ENCODE measurements around the gene BTBD2. TPM values are rescaled to one million over a fixed set of nuclear protein-coding genes. Genes with fewer than 3 reads are reported as not detected.
"Not testable (repeated sequence)": the region's sequence is repeated elsewhere in the genome, so short reads cannot be mapped to it uniquely, and the experiment has no call there.

Gene BTBD2
- total RNA-seq, 1 donor from 2014 or later, result 82.3 TPM

DNA sequence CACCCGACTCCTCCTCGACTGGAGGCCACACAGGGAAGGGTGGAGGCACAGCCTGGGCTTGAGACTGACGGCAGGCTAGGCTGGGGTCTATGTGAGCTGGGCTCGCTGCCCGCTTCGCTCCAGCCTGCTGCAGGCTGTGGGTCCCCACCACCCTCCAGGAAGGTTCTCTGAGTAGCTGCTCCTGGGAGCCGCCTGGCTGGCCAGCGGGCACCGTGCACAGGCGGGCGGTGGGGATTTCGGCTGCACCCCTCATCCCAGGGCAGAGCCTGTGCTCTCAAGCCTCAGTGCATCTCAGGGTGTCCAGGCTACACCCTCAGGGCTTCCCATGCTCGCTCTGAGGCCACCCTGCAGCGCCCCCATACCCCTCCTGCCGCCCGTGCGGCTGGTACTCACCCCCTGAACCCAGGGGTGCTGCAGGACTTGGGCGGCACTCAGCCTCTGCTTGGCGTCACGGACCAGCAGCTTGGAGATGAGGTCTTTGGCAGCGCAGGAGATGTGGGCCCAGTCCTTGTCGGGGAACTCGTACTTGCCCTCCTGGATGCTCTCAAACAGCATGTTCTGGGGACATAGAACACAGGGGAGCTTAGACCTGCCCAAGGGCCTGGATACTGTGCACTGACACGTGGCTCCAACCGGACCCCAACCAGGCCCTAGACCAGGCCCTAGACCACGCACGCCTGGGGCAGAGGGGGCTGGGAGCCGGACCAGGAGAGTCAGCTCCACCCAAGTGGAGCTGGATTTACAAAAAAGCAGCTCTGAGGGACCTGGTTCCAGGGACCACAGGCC lies 25.3 kb upstream of the BTBD2 start:
- DNase-seq (ENCODE audit: extremely low read depth, low read depth, low spot score), result no peak

- DNase-seq (ENCODE audit: extremely low read depth, low read depth, low spot score), result no peak
Measured at GRCh38 chr19:2039959-2040646, 24.6 kb upstream of the BTBD2 start.

- no peak for DNase-seq (ENCODE audit: extremely low read depth, low read depth, low spot score)
Measured at GRCh38 chr19:2039089-2039958, 23.8 kb upstream of the BTBD2 start.

GRCh38 chr19:2038284-2039088 lies 23.0 kb upstream of the BTBD2 start:
- DNase-seq (ENCODE audit: extremely low read depth, low read depth, low spot score), result no peak

DNA sequence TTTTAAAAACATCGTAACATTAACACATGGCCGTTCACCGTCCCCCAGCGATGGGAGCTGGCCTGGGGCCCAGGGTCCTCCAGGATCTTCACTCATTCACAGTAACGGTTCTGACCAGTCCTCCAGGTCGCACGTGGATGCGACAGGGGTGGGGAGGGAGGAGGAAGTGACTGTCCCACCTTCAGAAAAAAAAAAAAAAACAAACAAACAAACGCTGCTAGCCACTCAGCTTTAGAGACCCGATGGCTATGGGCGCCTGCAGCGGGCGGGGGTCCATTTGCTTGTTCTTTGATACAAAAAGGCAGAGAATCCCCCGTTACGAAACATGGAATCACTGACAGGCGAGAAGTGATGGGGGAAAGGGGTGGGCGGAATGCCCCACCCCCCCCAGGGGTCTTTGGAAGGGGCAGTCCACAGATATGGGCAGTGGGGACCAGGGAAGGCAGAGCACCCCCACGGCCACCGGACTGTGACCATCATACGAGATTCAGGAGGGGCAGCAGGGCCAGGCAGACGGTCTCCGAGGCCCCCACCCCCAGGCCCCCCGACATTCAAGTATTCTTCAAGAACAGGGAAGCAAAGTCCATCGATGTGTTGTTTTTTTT lies 22.2 kb upstream of the BTBD2 start:
- DNase-seq (ENCODE audit: extremely low read depth, low read depth, low spot score), result no peak

DNA sequence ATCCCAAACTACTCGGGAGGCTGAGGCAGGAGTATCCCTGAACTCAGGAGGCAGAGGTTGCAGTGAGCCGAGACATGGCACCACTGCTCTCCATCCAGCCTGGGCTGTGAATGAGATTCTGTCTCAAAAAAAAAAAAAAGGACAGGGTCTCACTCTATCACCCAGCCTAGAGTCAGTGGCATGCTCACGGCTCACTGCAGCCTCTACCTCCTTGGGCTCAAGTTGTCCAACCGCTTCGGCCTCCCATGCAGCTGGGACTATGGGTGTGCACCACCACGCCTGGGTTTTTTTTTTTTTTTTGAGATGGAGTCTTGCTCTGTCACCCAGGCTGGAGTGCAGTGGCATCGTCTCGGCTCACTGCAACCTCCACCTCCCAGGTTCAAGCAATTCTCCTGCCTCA lies 20.9 kb upstream of the BTBD2 start:
- DNase-seq (ENCODE audit: extremely low read depth, low read depth, low spot score), result no peak

DNA sequence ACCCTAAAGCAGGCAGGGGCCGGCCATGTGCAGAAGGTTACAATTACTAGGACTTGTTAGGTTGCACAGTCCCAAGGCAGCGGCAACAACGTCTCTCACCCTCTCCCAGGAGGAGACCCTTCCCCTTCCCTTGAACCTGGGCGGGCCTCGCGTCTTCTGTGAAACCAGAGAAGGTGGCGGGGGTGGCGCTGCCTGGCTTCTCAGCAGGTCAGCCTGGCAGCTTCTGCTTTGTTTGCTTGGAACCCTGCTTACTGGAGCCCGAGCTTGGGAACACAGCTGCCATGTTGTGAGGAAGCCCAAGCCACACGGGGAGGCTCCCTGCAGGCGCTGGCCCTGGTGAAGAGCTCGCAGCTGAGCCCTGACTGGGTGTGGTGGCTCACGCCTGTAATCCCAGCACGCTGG lies 20.1 kb upstream of the BTBD2 start:
- no peak for DNase-seq (ENCODE audit: extremely low read depth, low read depth, low spot score)

DNA sequence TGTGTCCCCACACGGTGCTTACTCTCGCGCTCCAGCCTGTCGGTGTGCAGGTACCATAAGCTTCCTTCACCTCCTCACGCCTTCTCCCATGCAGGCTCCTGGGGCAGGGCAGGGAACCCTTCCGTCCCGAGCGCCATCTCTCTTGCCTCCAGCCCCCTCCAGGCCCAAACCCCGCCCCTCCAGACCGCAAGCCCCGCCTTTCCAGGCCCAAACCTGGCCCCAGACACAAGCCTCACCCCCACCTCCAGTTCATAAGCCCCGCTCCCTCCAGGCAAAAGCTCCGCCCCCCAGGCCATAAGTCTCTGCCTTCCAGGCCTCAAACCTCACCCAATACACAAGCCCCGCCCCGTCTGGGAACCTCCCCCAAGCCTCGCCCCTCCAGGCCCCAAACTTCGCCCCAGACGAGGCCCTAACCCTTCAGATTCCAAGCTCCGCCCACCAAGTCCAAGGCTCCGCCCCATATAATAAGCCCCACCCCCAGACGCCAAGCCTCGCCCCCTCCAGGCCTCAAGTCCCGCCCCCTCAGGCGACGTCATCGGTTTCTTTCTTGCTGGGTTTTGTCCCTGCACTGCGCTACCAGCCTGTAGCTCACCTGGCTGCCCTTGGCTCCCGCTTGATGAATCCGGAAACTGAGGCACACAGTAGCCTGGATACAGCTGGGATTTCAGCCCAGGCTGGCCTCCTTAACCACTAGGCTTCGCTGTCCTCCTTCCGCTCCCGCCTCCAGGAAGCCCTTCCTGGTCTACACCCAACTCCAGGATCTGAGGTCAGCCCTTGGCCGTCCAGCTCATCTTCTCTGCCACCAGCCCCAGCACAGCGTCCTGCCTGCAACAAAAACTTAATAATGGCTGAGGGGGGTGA lies 19.4 kb upstream of the BTBD2 start:
- DNase-seq (ENCODE audit: extremely low read depth, low read depth, low spot score), result no peak

DNA sequence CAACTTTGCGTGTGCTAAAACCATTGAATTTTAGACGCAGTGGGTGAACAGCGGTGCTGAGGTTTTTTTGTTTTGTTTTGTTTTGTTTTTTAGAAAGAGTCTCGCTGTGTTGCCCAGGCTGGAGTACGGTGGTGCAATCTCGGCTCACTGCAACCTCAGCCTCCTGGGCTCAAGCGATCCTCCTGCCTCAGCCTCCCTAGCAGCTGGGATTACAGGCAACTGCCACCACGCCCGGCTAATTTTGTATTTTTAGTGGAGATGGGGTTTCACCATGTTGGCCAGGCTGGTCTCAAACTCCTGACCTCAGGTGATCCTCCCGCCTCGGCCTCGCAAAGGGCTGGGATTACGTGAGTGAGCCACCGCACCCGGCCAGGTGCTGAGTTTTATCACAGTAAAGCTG lies 18.7 kb upstream of the BTBD2 start:
- DNase-seq (ENCODE audit: extremely low read depth, low read depth, low spot score), result not testable (repeated sequence)

GRCh38 chr19:2033825-2034159 lies 18.3 kb upstream of the BTBD2 start:
- no peak for DNase-seq (ENCODE audit: extremely low read depth, low read depth, low spot score)

GRCh38 chr19:2033115-2033824 lies 17.8 kb upstream of the BTBD2 start:
- no peak for DNase-seq (ENCODE audit: extremely low read depth, low read depth, low spot score)

- no peak for DNase-seq (ENCODE audit: extremely low read depth, low read depth, low spot score)
Measured at GRCh38 chr19:2032296-2032941, 16.9 kb upstream of the BTBD2 start.

DNA sequence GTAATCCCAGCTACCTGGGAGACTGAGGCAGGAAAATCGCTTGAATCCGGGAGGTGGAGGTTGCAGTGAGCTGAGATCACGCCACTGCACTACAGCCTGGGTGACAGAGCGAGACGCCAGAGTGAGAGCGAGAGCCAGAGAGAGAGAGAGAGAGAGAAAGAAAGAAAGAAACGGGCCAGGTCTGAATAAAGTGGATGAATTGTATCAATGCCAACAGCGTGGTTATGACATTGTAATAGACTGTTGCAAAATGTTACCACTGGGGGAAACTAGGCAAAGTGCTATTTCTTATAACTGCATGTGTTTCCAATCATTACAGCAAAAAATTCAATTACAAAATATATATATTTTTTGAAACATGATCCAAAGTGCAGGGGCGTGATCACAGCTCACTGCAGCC lies 11.8 kb upstream of the BTBD2 start:
- no peak for DNase-seq (ENCODE audit: extremely low read depth, low read depth, low spot score)

DNA sequence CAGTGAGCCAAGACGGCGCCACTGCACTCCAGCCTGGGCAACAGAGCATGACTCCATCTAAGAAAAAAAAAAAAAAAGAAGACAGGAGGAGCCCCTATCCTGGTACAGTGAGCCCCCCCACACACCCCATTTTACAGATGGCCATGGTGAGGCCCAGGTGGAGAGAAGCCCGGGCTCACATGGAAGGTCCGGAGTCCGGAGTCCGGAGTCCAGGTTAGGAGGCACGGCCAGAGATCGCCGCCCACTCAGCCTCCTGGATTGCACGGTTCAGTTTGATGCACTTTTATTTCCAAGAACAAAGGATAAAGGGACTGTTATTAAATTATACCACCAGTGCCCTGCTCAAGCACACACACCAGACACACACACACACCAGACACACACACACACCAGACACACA lies 11.3 kb upstream of the BTBD2 start:
- DNase-seq (ENCODE audit: extremely low read depth, low read depth, low spot score), result no peak

- DNase-seq (ENCODE audit: extremely low read depth, low read depth, low spot score), result no peak
Measured at GRCh38 chr19:2022289-2022688, 6.8 kb upstream of the BTBD2 start.

- DNase-seq (ENCODE audit: extremely low read depth, low read depth, low spot score), result no peak
Measured at GRCh38 chr19:2021453-2022140, 6.1 kb upstream of the BTBD2 start.

DNA sequence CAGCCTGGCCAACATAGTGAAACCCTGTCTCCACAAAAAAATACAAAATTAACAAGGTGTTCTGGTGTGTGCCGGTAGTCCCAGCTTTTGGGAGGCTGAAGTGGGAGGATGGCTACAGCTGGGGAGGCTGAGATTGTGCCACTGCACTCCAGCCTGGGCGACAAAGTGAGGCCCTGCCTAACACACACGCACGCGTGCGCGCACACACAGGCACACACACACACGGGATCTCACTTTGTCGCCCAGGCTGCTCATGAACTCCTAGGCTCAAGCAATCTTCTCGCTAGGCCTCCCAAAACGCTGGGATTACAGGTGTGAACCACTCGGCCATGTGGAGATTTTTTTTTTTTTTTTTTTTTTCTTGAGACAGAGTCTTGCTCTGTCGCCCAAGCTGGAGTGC lies 3.2 kb upstream of the BTBD2 start:
- no peak for DNase-seq (ENCODE audit: extremely low read depth, low read depth, low spot score)
